TTC549 (cell line): ENCODE results near the gene ANP32B.
"Not testable (repeated sequence)": the region's sequence is repeated elsewhere in the genome, so short reads cannot be mapped to it uniquely, and the experiment has no call there.

Source experiments
- FAIRE-seq: peaks from 2 replicates; lab custom pipeline; 2012; peaks lifted over from hg19 to GRCh38; lab: Jason Lieb, UNC

ANP32B gene

GRCh38 chr9:97982683-97983588, at the start of gene ANP32B:
Gene ANP32B, plus strand, starts transcription at chr9:97983341. Its CDS starts 215 bp downstream, at chr9:97983556.
- FAIRE-seq: no peak

DNA sequence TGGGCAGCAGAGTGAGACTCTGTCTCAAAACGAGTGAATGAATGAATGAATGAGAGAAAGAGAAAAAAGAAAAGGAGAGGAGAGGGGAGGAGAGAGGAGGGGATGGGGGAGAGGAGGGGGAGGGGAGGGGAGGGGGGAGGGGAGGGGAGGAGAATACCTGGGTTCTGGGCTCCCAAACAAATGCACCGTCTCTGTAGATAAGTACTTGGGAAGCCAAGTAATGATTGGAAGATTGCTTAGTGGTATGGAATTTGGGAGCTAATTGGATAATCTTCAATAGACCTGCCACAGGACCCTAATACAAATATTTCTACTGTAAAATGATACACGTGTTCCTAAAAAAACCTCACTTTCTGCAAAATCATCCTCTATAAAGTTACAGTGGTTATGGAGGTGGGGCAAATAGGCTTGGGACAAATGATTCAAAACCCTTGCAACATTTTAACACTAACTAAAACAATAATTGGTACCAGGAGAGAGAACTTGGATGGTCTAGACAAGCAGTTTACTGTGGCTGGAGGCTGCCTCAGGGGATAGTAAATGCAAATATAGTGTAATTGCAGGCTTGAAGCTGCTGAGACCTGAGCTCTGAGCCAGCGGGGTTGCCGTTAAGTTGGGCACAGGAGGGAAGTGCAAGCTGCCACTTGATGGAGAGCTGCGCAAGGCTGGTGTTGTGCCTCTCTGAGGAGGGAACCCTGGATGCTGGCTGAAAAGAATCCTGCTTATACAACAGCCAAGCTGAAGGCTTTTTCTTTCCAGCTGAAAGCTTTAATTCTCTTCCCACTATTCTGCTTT, 48.6 kb upstream of the ANP32B start:
- no peak for FAIRE-seq

- FAIRE-seq: no peak
Observed at GRCh38 chr9:97935276-97935675, 47.9 kb upstream of the ANP32B start.

- FAIRE-seq: no peak
Observed at GRCh38 chr9:97936998-97937397, 46.1 kb upstream of the ANP32B start.

GRCh38 chr9:97938081-97938644, 45.0 kb upstream of the ANP32B start, which contains the start of gene HEMGN:
Gene HEMGN, minus strand, starts transcription at chr9:97938172. Its CDS starts 36 bp downstream, at chr9:97938136.
- FAIRE-seq: no peak

- no peak for FAIRE-seq
Observed at GRCh38 chr9:97940233-97940632, 42.9 kb upstream of the ANP32B start.

- no peak for FAIRE-seq
Observed at GRCh38 chr9:97940741-97941140, 42.4 kb upstream of the ANP32B start.

DNA sequence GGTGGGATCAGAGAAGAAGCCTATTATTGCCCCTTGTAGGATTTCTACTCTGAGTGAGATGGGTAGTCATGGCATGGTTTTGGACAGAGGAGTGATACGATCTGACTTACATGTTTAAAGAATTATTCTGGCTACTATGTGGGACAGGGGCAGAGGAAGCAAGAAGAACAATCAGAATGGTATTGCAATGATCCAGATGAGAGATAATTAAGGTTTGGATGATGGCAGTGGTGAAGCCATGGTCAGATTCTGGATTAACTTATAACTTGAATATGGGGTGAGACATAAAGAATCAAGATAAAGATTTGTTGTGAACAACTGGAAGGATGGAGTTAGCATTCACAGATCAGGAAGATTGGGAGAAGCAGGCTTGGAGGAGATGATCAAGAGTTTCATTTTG, 41.8 kb upstream of the ANP32B start:
- FAIRE-seq: no peak

DNA sequence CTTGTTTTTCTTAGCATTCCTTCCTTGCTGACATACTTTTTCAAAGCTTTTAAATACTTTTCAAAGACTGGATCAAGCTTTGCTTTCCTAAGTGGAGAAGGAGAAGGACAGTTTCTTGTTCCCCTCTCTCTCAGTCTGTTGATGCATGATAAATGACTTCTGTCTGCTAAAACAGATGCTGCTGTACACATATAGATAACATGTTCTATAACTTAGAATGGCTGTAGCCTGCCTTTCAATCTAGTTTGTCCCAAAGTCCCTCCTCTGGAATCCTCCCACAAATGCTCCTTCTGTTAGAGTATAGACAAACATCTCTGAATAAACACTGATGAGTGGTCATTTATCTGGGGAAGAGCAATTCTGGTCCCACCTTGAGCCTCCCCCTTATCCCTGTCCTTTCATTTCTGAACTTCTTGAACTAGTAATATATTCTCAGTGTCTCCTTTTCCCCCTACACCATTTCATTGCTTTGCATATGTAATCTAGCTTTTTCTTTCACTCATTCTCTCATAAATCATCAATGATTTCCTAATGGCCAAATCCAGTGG, 39.8 kb upstream of the ANP32B start:
- FAIRE-seq: no peak

GRCh38 chr9:97944612-97945011, 38.5 kb upstream of the ANP32B start:
- FAIRE-seq: no peak

DNA sequence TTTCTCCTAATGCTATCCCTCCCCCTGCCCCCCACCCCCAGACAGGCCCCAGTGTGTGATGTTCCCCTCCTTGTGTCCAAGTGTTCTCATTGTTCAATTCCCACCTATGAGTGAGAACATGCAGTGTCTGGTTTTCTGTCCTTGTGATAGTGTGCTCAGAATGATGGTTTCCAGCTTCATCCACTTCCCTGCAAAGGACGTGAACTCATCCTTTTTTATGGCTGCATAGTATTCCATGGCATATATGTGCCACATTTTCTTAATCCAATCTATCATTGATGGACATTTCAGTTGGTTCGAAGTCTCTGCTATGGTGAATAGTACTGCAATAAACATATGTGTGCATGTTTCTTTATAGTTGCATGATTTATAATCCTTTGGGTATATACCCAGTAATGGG, 37.7 kb upstream of the ANP32B start:
- not testable (repeated sequence) for FAIRE-seq

GRCh38 chr9:97947094-97947493, 36.0 kb upstream of the ANP32B start:
- not testable (repeated sequence) for FAIRE-seq

GRCh38 chr9:97950873-97951272, 32.3 kb upstream of the ANP32B start:
- not testable (repeated sequence) for FAIRE-seq

GRCh38 chr9:97954550-97954989, 28.6 kb upstream of the ANP32B start:
- FAIRE-seq: no peak

GRCh38 chr9:97956331-97956730, 26.8 kb upstream of the ANP32B start:
- no peak for FAIRE-seq

GRCh38 chr9:97958812-97959511, 24.2 kb upstream of the ANP32B start:
- no peak for FAIRE-seq

- no peak for FAIRE-seq
Observed at GRCh38 chr9:97959585-97959984, 23.6 kb upstream of the ANP32B start.

DNA sequence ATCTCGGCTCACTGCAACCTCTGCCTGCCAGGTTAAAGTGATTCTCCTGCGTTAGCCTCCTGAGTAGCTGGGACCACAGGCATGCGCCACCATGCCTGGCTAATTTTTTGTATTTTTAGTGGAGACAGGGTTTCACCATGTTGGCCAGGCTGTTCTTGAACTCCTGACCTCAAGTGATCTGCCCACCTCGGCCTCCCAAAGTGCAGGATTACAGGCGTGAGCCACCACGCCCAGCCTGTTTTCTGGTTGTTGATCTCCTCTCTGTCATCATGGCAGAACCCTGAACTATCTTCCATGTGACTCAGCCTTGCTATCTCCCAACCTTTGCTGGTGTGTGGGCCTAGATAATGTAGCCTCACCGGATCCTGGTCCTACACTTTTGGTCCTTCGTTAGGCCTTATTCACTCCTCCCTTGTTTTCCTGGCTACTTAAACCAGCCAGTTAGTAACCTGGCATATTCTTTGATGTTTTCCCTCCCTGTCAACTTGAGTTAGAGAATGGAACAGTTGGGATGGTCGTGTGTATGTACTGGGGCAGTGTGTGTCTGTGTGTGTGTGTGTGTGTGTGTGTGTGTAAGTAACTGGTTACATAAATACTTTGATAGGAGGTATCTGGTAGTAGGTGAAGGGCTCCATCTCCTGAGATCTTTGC, 22.3 kb upstream of the ANP32B start:
- FAIRE-seq: not testable (repeated sequence)

DNA sequence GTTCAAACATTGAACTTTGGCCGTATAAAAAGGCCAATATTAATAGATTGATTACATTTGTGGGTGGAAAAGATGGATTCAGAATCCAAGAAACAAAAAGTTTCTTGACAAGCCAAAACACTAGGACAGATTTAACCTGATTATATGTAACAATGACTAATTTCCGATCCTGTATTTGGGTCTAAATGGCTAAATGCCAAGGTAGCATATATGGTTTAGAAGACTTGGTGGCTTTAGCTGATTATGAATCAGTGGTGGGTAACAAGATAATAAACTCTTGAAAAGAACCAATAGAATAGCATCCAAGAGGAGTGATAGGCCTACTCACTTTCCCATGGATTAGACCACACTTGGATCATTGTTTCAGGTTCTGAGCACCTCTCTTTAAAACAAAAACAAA, 21.8 kb upstream of the ANP32B start:
- FAIRE-seq: no peak

GRCh38 chr9:97962136-97962535, 21.0 kb upstream of the ANP32B start:
- FAIRE-seq: no peak

- no peak for FAIRE-seq
Observed at GRCh38 chr9:97962575-97962974, 20.6 kb upstream of the ANP32B start.
